Kidney epithelial cell (primary cell): ENCODE measurements around the gene EIF3F. TPM values are rescaled to one million over a fixed set of nuclear protein-coding genes. Genes with fewer than 3 reads are reported as not detected.

Experiments used
- DNase-seq: peaks from one replicate; pipeline ENCODE4 v3.0.0-alpha.2; 2010; ENCODE audit warnings: low read depth
- H3K27me3 ChIP-seq: 2 replicates; pipeline ENCODE4 v1.6.0; 2011; ENCODE audit warnings: low read length; ENCODE audit not compliant: control insufficient read depth, insufficient read depth
- H3K36me3 ChIP-seq: 2 replicates; pipeline ENCODE4 v1.5.1; 2011; ENCODE audit warnings: low read length; ENCODE audit not compliant: control insufficient read depth, insufficient read depth
- H3K4me3 ChIP-seq: 2 replicates; pipeline ENCODE4 v1.5.1; 2011; ENCODE audit warnings: low read depth, mild to moderate bottlenecking, control low read depth, low read length
- CTCF ChIP-seq: IDR thresholded peaks from 2 replicates; pipeline ENCODE4 v1.5.1; 2011; ENCODE audit warnings: mild to moderate bottlenecking, moderate library complexity, low read length, control low read depth, inconsistent platforms; ENCODE audit not compliant: insufficient read depth, poor library complexity, severe bottlenecking
- total RNA-seq: library from RNA; depleted of rRNA; stranded (reverse); fragments of >200 nt; gene quantifications from 2 replicates; pipeline ENCODE4 v1.2.3, GENCODE V29; 2015

Gene EIF3F
- total RNA-seq, 1 donor from 2014 or later = 334 TPM

GRCh38 chr11:8040261-8040920 is 53.3 kb downstream of the EIF3F start:
- TF ChIP-seq CTCF = no peak
- no peak for DNase-seq
- Histone ChIP-seq H3K36me3 (no peaks in the 10 kb centered on the region), H3K4me3 (no peak overlapping the region), H3K27me3 (peaks cover 2% of the 10 kb centered on the region)

GRCh38 chr11:8040921-8041285 is 53.8 kb downstream of the EIF3F start:
- DNase-seq = no peak
- Histone ChIP-seq H3K4me3 (no peak overlapping the region), H3K36me3 (no peaks in the 10 kb centered on the region), H3K27me3 (no peaks in the 10 kb centered on the region)
- no peak for TF ChIP-seq CTCF

GRCh38 chr11:8041576-8041975 is 54.4 kb downstream of the EIF3F start:
- Histone ChIP-seq H3K27me3 (no peaks in the 10 kb centered on the region), H3K36me3 (no peaks in the 10 kb centered on the region), H3K4me3 (no peak overlapping the region)
- no peak for DNase-seq
- no peak for TF ChIP-seq CTCF

- Histone ChIP-seq H3K36me3 (no peaks in the 10 kb centered on the region), H3K27me3 (no peaks in the 10 kb centered on the region), H3K4me3 (no peak overlapping the region)
- no peak for TF ChIP-seq CTCF
- DNase-seq = no peak
These were observed 56.6 kb downstream of the EIF3F start for GRCh38 chr11:8043756-8044155.

- Histone ChIP-seq H3K36me3 (no peaks in the 10 kb centered on the region), H3K4me3 (no peak overlapping the region), H3K27me3 (no peaks in the 10 kb centered on the region)
- no peak for DNase-seq
- TF ChIP-seq CTCF = no peak
These were observed 58.7 kb downstream of the EIF3F start for GRCh38 chr11:8045839-8046238.

GRCh38 chr11:8047382-8047781 is 60.2 kb downstream of the EIF3F start:
- DNase-seq = no peak
- H3K36me3 ChIP-seq = no peaks in the 10 kb centered on the region
- no peak for TF ChIP-seq CTCF
- no peaks in the 10 kb centered on the region for H3K27me3 ChIP-seq
- no peak overlapping the region for H3K4me3 ChIP-seq
